Measurements from ENCODE around the gene LCNL1. TPM values are rescaled to one million over a fixed set of nuclear protein-coding genes. Genes with fewer than 3 reads are reported as not detected.

The LCNL1 gene
- total RNA-seq, 1 donor from 2014 or later = not detected

DNA sequence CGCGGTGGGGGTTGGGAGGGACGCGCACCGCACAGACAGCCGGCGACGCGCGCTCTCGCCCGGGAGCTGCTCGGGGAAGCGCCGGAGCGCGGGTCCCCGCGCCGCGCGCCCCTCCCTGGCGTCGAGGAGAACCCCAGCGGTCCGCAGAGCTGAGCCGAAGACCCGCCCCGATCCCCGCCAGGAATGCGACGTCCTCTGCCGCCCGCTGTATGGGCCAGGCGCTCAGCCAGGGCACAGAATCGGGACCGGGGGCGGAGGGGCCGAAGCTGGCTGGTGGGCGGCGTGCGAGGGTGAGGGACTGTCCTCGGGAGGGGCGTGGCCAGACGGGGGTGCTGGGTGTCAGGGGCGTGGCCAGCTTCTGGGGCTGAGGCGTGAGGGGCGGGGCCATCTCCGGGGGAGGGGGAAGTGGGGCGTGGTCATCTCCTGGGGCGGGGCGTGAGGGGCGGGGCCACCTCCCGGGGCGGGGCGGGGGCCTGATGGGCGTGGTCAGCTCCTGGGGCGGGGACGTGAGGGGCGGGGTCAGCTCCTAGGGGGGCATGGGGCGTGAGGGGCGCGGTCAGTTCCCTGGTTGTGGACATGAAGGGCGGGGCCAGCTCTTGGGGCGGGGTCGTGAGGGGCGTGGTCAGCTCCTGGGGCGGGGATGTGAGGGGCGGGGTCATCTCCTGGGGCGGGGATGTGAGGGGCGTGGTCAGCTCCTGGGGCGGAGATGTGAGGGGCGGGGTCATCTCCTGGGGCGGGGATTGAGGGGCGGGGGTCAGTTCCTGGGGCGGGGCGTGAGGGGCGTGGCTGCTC, 4.5 kb upstream of the LCNL1 start:
- Mint-ChIP-seq H3K4me3 (no peak overlapping the region), H3K4me1 (ENCODE audit: unreplicated experiment) (peaks cover 5% of the 10 kb centered on the region), H3K36me3 (no peaks in the 10 kb centered on the region), H3K27ac (no peak overlapping the region), H3K27me3 (no peaks in the 10 kb centered on the region), H3K9me3 (no peaks in the 10 kb centered on the region)
- TF ChIP-seq, protein P1, sequence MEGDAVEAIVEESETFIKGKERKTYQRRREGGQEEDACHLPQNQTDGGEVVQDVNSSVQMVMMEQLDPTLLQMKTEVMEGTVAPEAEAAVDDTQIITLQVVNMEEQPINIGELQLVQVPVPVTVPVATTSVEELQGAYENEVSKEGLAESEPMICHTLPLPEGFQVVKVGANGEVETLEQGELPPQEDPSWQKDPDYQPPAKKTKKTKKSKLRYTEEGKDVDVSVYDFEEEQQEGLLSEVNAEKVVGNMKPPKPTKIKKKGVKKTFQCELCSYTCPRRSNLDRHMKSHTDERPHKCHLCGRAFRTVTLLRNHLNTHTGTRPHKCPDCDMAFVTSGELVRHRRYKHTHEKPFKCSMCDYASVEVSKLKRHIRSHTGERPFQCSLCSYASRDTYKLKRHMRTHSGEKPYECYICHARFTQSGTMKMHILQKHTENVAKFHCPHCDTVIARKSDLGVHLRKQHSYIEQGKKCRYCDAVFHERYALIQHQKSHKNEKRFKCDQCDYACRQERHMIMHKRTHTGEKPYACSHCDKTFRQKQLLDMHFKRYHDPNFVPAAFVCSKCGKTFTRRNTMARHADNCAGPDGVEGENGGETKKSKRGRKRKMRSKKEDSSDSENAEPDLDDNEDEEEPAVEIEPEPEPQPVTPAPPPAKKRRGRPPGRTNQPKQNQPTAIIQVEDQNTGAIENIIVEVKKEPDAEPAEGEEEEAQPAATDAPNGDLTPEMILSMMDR (conservative IDR thresholded peaks at IDR 0.05) = no peak
- no peak for DNase-seq (ENCODE audit: extremely low spot score, unreplicated experiment)

DNA sequence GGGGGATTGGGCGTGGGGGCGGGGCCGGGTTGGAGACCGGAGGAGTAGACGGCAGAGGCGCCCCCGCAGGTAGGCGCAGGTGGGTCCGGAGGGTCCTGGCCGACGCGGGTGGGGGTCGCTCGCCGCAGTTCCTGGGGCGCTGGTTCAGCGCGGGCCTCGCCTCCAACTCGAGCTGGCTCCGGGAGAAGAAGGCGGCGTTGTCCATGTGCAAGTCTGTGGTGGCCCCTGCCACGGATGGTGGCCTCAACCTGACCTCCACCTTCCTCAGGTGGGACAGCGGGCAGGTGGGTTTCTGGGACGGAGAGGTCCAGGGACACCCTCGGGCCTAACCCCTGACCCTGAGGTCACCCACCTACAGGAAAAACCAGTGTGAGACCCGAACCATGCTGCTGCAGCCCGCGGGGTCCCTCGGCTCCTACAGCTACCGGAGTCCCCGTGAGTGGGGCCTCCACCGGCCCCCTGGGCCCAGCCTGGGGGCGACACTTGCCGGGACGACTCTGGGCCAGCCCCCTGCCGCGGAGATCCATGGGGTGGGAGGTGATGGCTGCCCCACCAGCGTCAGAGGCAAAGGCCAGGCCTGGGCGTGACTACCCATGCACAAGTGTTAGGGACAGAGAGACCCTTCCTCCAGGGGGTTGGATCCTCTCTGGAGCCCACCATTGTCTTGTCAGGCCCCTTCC, 3.8 kb upstream of the LCNL1 start:
- Mint-ChIP-seq H3K27ac (no peak overlapping the region), H3K9me3 (no peaks in the 10 kb centered on the region), H3K4me3 (no peak overlapping the region), H3K27me3 (peaks cover 3% of the 10 kb centered on the region), H3K4me1 (ENCODE audit: unreplicated experiment) (peaks cover 5% of the 10 kb centered on the region), H3K36me3 (no peaks in the 10 kb centered on the region)
- DNase-seq (ENCODE audit: extremely low spot score, unreplicated experiment) = no peak
- TF ChIP-seq, protein P1 (conservative IDR thresholded peaks at IDR 0.05) = no peak

DNA sequence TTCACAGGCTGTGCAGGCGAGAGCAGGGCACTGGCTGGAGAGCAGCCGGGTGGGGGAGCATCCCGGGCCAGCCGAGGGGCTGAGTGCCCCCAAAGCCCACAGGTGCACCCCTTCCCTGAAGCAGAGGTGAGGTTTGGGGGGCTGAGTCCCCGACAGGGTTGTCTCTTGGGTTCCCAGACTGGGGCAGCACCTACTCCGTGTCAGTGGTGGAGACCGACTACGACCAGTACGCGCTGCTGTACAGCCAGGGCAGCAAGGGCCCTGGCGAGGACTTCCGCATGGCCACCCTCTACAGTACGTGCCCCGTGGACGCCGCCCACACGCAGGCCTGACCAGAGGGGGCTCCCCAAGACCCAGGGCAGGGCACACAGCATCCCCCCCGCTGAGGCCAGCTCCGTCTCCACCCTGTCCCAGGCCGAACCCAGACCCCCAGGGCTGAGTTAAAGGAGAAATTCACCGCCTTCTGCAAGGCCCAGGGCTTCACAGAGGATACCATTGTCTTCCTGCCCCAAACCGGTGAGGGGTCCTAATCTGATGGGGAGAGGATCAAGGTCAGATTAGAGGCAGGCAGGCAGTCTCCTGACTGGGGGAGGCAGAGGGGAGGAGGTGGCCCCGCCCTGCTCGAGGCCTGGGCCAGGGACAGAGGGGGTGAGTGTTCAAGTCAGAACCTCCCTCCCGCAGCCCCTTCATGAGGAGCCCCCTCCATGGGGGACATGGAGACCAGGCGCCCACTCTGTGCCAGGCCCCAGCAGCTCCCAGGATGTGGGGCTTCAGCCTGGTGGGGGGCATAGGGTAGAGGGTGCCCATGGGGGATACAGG, 2.8 kb upstream of the LCNL1 start:
- Mint-ChIP-seq H3K4me1 (ENCODE audit: unreplicated experiment) (peaks cover 5% of the 10 kb centered on the region), H3K36me3 (no peaks in the 10 kb centered on the region), H3K4me3 (no peak overlapping the region), H3K27me3 (peaks cover 5% of the 10 kb centered on the region), H3K27ac (no peak overlapping the region), H3K9me3 (no peaks in the 10 kb centered on the region)
- TF ChIP-seq, protein P1 (conservative IDR thresholded peaks at IDR 0.05) = no peak
- no peak for DNase-seq (ENCODE audit: extremely low spot score, unreplicated experiment)

GRCh38 chr9:136980669-136981478, 1.9 kb upstream of the LCNL1 start:
- H3K4me1 Mint-ChIP-seq (ENCODE audit: unreplicated experiment) = peaks cover 5% of the 10 kb centered on the region
- no peaks in the 10 kb centered on the region for H3K9me3 Mint-ChIP-seq
- H3K27ac Mint-ChIP-seq = no peak overlapping the region
- TF ChIP-seq, protein P1 (conservative IDR thresholded peaks at IDR 0.05) = no peak
- peaks cover 5% of the 10 kb centered on the region for H3K27me3 Mint-ChIP-seq
- DNase-seq (ENCODE audit: extremely low spot score, unreplicated experiment) = no peak
- H3K36me3 Mint-ChIP-seq = no peaks in the 10 kb centered on the region
- no peak overlapping the region for H3K4me3 Mint-ChIP-seq
